Bone marrow (tissue), 2 donors: Measurements from ENCODE around the gene CHGA.

Experiments used
- DNase-seq, 2 donors: peaks; one replicate each; lab custom pipeline; 2025; lab: John Stamatoyannopoulos, UW

CHGA gene

DNA sequence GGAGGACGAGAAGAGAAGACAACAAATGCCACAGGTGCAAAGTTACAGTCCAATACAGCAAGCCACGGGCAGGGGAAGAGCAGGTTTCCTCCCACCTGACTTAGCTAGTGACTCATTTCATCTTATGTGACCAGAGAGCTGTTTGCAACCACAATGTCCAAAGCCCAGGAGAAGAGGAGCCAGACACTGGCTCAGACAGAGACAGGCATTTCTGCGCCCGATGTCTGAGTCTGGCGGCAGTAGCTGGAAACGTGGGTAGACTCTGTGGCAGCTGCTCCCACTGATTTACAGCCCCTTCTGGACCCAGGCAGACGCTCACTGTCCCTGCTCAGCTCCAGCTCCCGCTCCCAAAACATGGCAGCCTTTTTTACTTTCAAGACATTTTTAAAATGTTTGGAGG, 60.0 kb downstream of the CHGA start:
- no peak for DNase-seq

DNA sequence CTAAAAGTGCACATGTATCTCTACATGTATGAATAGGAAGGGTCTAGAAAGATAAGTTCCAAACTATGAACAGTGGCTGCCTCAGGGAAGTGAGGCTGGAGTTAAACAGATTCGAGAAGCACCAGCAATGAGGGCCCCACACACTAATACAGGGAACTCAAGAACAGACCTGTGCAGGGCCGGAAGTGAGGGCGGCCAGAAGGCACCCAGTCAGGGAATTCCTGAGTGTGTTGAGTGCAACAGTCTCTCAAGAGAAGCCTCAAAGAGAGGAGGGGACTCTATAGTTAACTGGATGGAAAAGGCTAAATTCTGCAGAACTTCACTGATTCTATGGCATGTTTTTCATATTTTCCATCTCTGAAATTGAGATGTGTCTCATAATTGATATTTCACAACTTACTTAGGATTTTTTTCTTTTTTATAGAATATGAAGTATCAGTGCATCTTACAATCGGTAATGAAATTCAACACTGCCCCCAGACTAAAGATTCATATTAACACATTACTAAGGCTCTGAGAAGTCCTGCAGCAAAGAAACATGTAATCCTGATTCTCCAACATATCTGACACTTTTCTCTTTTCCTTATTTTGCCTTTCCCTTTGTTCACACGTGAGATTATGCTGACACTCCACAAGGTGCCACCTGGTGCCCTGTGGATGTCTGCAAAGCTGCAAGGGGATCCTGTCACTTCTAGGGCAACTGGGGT, 61.3 kb downstream of the CHGA start:
- DNase-seq = no peak
